ENCODE results near the gene THOC7. TPM values are rescaled to one million over a fixed set of nuclear protein-coding genes. Genes with fewer than 3 reads are reported as not detected.

The THOC7 gene
- total and polyA plus RNA-seq, 2 experiments from 2014 or later = 61.7 to 67.3 TPM

DNA sequence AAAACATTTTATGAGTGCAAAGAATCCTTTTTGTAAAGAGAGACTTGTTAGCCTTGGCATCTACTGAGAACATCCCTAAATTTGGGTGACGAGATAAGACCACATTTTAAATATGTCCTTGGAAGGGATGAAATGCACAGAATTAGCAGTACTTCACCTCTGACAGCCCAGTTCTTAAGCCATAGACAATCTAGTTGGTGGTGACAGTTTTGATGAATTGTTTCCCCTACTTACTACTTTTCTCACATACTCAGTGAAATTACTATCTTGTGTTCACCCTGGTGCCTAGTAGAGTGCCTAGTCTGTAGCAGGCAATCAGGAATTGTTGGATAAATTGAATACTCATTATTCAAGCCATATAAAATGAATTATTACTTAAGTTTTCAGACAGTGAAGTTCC lies 45.2 kb upstream of the THOC7 start:
- Histone ChIP-seq H3K9me3 (ENCODE audit: low read depth) (no peaks in the 10 kb centered on the region), H3K4me3 (no peak overlapping the region), H4K20me1 (ENCODE audit: insufficient read depth, poor library complexity, severe bottlenecking) (peaks cover 5% of the 10 kb centered on the region), H2AFZ (no peak overlapping the region), H3K4me2 (no peak overlapping the region), H3K4me1 (ENCODE audit: insufficient read depth) (peaks cover 9% of the 10 kb centered on the region), H3K36me3 (replicated peaks; ENCODE audit: insufficient read depth, low read depth) (no peaks in the 10 kb centered on the region), H3K79me2 (peaks cover 20% of the 10 kb centered on the region), H3K9me2 (replicated peaks; ENCODE audit: insufficient read depth) (no peaks in the 10 kb centered on the region), H3K27me3 (no peaks in the 10 kb centered on the region), H3K27ac (no peak overlapping the region)
- TF ChIP-seq EZH2 (IDR thresholded peaks at IDR 0.05; ENCODE audit: borderline replicate concordance) = no peak
- no peak for TF ChIP-seq EZH2phosphoT487 (IDR thresholded peaks at IDR 0.05; ENCODE audit: low read depth, severe bottlenecking, unreplicated experiment)
- TF ChIP-seq, protein P1, sequence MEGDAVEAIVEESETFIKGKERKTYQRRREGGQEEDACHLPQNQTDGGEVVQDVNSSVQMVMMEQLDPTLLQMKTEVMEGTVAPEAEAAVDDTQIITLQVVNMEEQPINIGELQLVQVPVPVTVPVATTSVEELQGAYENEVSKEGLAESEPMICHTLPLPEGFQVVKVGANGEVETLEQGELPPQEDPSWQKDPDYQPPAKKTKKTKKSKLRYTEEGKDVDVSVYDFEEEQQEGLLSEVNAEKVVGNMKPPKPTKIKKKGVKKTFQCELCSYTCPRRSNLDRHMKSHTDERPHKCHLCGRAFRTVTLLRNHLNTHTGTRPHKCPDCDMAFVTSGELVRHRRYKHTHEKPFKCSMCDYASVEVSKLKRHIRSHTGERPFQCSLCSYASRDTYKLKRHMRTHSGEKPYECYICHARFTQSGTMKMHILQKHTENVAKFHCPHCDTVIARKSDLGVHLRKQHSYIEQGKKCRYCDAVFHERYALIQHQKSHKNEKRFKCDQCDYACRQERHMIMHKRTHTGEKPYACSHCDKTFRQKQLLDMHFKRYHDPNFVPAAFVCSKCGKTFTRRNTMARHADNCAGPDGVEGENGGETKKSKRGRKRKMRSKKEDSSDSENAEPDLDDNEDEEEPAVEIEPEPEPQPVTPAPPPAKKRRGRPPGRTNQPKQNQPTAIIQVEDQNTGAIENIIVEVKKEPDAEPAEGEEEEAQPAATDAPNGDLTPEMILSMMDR (IDR thresholded peaks at IDR 0.05; ENCODE audit: poor library complexity) = no peak
- DNase-seq (ENCODE audit: low spot score) = no peak
- 100% methylated on average over 1 of the region's 1 CpG for WGBS (ENCODE audit: low lambda C conversion rate, missing lambda C conversion rate)

DNA sequence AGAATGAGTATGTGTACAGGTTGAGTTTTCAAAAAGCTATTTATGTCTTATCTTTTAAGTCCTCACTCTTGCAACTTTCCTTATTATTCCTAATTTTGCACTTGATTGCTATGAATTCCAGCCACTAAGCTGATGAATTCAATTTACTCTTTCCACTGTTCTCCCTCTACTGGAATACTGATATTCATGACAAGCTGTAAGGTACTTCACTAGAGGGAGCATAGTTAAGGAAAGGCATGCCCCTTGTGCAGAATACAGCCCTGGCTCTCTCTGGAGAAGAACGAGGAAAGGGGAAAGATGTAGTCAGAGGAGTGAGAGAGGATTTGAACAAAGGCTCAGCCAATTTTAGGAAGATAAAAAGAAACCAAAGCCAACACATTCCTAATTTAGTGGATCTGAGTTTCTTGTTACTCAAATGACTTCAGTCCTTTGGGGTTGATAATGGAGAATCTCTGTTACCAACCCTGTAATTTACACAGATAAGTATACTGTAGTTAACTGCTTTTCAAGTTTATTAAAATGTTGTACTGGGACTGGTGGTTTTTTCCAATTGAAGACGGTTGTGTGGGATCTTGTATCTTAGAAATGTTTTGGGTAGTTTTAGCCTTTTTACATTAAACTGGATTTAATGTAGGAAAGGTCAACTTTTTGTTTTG lies 44.6 kb upstream of the THOC7 start:
- H3K79me2 ChIP-seq = peaks cover 16% of the 10 kb centered on the region
- H3K36me3 ChIP-seq (replicated peaks; ENCODE audit: insufficient read depth, low read depth) = no peaks in the 10 kb centered on the region
- no peak for DNase-seq (ENCODE audit: low spot score)
- no peaks in the 10 kb centered on the region for H3K9me2 ChIP-seq (replicated peaks; ENCODE audit: insufficient read depth)
- WGBS (ENCODE audit: low lambda C conversion rate, missing lambda C conversion rate) = 55% methylated on average over 2 of the region's 2 CpGs
- no peaks in the 10 kb centered on the region for H3K27me3 ChIP-seq
- H3K4me1 ChIP-seq (ENCODE audit: insufficient read depth) = peaks cover 6% of the 10 kb centered on the region
- no peak for TF ChIP-seq EZH2phosphoT487 (IDR thresholded peaks at IDR 0.05; ENCODE audit: low read depth, severe bottlenecking, unreplicated experiment)
- TF ChIP-seq, protein P1 (IDR thresholded peaks at IDR 0.05; ENCODE audit: poor library complexity) = peak; percentile 24
- no peaks in the 10 kb centered on the region for H3K9me3 ChIP-seq (ENCODE audit: low read depth)
- no peak overlapping the region for H3K4me3 ChIP-seq
- peaks cover 2% of the 10 kb centered on the region for H4K20me1 ChIP-seq (ENCODE audit: insufficient read depth, poor library complexity, severe bottlenecking)
- no peak overlapping the region for H3K4me2 ChIP-seq
- no peak overlapping the region for H2AFZ ChIP-seq
- no peak overlapping the region for H3K27ac ChIP-seq

DNA sequence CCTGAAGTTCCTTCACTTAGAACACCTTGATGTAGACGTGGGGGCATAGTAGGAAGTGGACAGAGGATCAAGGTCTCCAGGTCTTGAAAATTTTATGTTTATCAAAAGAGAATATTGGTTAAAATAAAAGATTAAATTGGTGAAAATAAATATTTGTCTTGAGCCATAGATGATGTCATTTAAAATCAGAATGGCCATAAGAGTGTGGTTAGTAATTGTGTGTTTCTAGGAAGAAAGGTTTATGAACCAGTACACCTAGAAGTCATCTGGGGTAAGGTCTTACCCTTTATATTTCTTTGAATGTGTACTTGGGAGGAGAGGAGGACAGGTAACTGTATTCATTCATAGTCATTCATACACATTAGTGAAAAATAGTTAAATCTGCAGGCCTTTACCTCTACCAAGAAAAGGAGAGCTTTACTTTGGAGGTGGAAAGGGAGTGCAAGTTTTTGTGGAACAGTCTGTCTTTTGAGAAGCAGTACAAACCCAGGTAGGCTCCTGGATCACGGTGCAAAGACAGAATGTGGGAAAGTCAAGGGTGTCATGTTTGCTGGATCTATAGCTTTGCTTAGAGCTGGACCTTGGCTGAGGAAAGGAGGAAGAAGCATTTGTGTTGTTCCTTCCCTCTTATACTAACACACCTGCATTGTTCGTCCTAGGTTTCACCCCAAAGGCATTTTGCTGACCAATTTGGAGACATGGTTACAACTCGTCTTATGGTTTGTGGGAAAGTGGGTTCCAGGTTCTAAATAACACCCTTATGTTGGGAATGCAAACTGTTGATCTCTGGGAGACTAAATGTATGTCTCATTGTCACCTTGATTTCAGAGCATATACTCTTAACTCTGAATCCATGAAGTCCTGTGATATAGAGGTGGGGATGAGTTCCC lies 42.4 kb upstream of the THOC7 start:
- TF ChIP-seq, protein P1 (IDR thresholded peaks at IDR 0.05; ENCODE audit: poor library complexity) = no peak
- TF ChIP-seq EZH2phosphoT487 (IDR thresholded peaks at IDR 0.05; ENCODE audit: low read depth, severe bottlenecking, unreplicated experiment) = no peak
- TF ChIP-seq EZH2 (IDR thresholded peaks at IDR 0.05; ENCODE audit: borderline replicate concordance) = no peak
- no peak overlapping the region for H2AFZ ChIP-seq
- peaks cover 20% of the 10 kb centered on the region for H3K79me2 ChIP-seq
- no peak overlapping the region for H3K27ac ChIP-seq
- no peak overlapping the region for H3K4me2 ChIP-seq
- H3K36me3 ChIP-seq (replicated peaks; ENCODE audit: insufficient read depth, low read depth) = no peaks in the 10 kb centered on the region
- H4K20me1 ChIP-seq (ENCODE audit: insufficient read depth, poor library complexity, severe bottlenecking) = peaks cover 2% of the 10 kb centered on the region
- DNase-seq (ENCODE audit: low spot score) = no peak
- no peaks in the 10 kb centered on the region for H3K9me3 ChIP-seq (ENCODE audit: low read depth)
- H3K27me3 ChIP-seq = no peaks in the 10 kb centered on the region
- 93% methylated on average over 4 of the region's 4 CpGs for WGBS (ENCODE audit: low lambda C conversion rate, missing lambda C conversion rate)
- peaks cover 3% of the 10 kb centered on the region for H3K4me1 ChIP-seq (ENCODE audit: insufficient read depth)
- H3K9me2 ChIP-seq (replicated peaks; ENCODE audit: insufficient read depth) = no peaks in the 10 kb centered on the region
- no peak overlapping the region for H3K4me3 ChIP-seq
